Measurements from ENCODE around the gene RCOR2.

The RCOR2 gene

DNA sequence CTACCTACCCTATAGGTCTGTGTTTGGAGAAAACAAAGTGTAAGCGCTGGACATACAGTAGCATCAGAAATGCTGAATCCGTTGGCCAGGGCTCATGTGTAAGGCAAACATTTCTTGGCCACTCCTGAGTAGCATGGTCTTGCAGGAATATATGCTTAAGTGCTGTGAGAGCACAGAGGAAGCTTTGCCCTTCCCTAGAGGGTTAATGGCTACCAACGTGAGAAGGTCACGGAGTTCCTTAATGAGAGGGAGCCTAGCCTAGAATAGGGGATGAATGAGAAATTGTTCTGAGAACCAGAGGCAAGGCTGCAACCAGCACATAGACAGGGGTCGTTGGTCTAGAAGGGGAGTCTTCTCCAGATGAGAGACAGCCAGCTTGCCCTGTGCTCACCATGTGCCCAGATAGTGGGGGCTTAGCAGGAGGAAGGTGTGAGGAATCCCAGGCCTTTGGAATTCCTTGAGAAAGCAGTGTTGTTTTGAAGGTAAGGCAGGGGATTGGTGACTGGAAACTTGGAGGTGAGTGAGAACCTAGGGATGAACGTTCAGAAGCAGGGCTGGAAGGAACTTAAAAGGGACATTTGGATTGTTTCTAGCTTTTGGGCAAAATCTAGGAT is 29.5 kb downstream of the RCOR2 start:
- FAIRE-seq (no peak), DNase-seq (ENCODE audit: insufficient read length, low spot score) (no peak)
- no peak for TF ChIP-seq POLR2A (IDR thresholded peaks at IDR 0.05; ENCODE audit: low read depth, low read length)

DNA sequence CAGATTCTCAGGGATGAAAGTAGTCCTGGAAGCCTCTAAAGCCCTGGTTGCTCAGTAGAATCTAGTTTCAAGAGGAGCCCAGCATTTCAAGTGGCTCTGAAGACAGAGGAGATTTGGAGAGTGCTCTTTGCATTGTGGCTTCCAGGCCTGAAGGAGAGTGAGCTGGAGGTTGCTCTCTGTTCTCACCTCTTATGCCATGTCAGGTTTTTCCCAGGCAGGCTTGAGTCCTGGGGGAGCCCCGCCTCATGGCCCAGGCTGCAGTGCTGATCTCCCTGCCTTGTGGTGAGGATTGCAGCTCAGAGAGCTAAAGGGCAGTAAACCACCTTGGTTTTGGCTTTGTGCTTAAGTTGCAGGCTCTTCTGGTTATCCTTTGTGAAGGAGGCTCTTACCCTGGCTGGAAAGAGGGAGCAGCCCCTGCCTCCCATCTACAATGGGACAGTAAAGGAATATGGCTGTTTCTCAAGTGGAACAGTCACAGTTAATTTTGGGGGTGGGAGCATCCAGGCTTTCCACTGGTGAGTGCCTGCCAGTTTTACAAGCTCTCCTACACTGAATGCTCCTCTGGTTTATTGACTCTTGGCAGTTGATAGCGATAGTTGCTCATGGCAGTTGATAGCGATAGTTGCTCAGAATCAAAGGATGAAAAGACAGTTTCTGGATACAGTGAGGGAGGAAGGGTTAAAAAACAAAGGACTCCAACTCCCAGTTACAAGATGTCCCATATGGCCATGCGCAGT is 32.6 kb downstream of the RCOR2 start:
- no peak for DNase-seq (ENCODE audit: insufficient read length, low spot score)
- FAIRE-seq: no peak
- no peak for TF ChIP-seq POLR2A (IDR thresholded peaks at IDR 0.05; ENCODE audit: low read depth, low read length)

DNA sequence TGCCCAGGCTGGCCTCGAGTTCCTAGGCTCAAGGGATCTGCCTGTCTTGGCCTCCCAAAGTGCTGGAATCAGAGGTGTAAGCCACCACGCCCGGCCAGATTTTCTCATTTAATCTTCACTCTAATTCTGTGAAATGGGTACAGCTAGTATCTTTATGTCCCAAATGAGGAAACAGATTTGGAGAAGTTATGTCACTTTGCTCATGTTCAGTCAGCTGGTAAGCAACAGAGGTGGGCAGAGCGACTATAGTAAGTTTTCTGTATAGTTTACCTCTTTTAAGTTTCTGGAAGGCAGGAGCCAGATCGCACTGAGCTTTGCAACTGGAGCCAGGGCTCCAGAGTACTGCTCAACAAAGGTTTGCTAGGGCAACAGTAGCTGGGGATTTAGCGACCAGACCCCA is 33.2 kb downstream of the RCOR2 start:
- TF ChIP-seq POLR2A (IDR thresholded peaks at IDR 0.05; ENCODE audit: low read depth, low read length): no peak
- no peak for FAIRE-seq
- no peak for DNase-seq (ENCODE audit: insufficient read length, low spot score)

DNA sequence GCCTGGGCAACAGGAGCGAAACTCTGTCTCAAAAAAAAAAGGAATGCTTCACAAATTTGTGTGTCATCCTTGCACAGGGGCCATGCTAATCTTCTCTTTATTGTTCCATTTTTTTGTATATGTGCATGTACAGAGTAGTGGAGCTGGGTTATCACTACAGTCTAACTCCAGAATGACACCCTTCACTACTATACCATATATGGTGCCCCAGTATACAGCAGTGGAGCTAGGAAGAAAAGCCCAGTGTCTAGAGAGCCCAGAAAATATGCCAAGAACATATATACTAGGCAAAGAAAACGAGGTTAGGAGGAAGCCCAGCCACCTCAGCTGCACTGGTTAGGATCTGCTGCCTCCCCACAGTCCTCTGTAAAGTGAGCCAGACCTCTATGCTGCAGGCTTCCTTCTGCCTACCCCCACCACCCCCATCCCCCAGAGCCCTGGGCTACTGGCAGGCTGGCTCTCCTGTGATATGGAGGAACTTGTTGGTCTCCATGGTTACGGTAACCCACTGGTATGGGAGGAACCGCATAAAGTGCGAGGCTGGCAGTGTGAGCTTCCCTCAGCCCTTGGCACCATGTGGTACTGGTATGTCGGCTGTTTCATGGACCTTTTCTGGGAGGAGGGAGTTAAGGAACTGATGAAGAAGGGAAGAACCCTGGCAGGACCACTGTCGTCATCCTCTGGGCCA is 34.3 kb downstream of the RCOR2 start:
- FAIRE-seq (no peak), DNase-seq (ENCODE audit: insufficient read length, low spot score) (no peak)
- no peak for TF ChIP-seq POLR2A (IDR thresholded peaks at IDR 0.05; ENCODE audit: low read depth, low read length)

DNA sequence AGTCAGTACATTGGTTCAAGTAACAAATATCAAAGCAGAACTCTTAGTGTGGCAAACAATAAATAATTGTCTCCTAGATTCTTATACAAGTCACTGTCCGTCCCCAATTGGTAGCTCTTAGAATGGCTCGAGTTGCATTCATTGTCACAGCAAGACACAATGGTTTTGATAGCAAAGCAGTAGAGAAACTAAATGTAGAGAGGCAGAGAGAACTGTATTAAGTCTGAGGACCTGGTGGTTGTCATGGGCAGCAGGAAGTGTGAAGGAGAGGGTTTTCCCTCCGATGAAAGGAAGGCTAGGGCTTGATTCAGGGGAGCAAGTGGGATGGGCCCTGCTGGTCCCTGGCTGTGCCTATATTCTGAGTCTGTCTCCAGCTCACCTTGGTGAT is 36.6 kb downstream of the RCOR2 start:
- no peak for TF ChIP-seq POLR2A (IDR thresholded peaks at IDR 0.05; ENCODE audit: low read depth, low read length)
- FAIRE-seq: no peak

DNA sequence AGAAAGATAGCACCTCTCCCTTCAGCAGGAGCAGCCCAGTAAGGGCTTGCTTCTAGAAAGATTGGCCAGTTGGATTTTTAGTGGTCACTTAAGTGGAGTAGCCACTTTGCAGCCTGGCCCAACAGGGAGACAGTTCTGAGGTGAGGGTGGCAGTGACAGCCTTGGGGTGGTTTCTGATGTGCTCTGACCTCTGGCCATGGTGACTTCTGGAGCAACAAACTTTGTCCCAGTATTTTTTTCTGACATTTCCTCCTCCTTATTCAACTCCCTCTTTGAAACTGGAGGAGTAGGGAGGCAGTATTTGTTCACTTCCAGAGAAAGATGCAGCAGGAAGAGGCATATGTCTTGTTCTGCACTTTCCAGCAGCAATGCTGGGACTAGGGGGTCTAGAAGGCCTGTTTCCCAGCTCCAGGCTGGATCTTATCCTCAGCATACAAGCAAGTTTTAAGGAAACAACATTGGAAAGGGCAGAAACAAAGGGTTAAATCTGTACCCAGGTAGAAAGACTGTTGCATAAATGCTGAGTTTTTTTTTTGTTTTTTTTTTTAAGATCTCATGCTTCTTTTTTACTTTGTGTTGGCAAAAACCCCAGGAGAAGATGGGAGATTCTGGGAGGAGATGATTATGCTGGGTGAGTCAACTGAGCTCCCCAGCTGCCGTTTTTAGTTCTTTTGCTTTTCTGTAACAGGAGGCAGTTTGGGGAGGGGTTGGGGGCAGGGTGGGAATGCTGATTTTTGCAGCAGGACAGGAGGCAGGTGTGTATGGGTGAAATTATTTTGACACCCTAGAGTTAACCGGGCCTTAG is 37.2 kb downstream of the RCOR2 start:
- DNase-seq (ENCODE audit: insufficient read length, low spot score): peak; percentile 49
- TF ChIP-seq POLR2A (IDR thresholded peaks at IDR 0.05; ENCODE audit: low read depth, low read length): no peak
- no peak for FAIRE-seq

More for the DNA sequence above, 36.6 kb downstream of the RCOR2 start:
- no peak for DNase-seq (ENCODE audit: insufficient read length, low spot score)

DNA sequence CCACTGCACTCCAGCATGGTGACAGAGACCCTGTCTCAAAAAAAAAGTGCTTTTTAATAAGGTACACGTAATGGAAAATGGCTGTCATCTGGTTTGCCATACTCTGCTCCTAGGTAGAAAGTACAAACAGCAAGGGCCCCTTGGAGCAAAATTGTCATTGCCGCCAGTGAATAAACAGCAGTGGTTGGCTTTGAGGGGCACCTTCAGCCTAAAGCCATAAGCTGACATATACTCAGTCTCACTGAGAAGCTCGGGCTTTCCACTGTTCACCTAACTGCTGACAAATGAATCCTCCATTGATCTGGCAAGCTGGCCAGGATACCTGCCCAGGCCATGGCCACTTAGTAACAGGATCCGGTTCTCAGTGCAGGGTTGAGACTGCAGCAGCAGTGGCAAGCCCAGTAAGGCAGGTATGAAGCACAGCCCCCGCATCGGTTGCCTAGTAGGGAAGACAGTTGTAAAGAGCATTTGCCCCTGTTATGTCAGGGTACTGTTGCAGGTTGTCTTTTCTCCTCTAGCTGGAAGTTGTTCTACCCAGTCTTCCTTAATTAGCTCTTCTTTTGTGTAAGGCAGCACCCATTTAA is 39.2 kb downstream of the RCOR2 start:
- FAIRE-seq (no peak), DNase-seq (ENCODE audit: insufficient read length, low spot score) (no peak)
- TF ChIP-seq POLR2A (IDR thresholded peaks at IDR 0.05; ENCODE audit: low read depth, low read length): no peak

DNA sequence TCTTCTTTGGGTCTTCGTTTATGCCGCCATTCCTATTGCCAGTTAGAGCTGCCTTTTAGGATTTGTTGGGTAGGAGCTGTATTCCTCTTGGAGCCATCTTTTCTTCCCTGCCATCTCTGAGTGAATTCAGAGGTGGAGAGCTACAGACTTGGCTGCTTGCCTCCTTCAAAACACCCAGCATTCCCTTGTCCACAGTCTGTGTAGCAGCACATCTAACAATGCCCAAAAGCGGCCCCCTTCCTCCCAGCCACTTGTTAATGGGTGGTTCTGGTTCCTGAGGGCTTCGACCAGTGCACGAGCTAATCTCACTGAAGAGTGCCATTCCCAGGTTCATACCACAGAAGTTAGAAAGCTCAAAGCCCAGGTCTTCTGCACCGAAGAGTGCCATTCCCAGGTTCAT is 40.3 kb downstream of the RCOR2 start:
- DNase-seq (ENCODE audit: insufficient read length, low spot score) (no peak), FAIRE-seq (no peak)
- no peak for TF ChIP-seq POLR2A (IDR thresholded peaks at IDR 0.05; ENCODE audit: low read depth, low read length)

DNA sequence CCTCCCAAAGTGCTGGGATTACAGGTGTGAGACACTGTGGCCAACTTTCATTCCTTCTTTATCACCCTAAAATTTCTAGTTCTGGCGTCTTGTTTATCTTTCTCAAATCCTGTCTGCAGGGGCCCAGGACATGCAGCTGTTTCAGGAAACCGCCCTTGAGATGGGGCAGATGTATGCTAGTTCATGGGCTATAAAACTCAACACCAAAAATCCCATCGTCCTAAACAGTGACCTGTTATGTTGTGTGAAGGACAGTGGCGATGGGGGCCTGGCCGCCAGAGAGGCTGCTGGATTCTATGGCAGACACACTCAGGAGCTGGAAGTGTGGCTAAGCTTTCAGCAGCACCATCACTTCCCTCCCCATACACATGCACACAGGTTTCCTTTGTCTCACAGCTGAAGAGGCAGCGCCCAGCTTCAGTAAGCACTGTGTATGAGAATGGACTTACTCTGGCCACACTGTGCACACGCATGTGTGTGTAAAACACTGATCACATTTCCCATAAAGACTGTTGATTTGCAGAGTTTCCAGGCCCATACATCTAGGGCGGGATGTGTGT is 41.4 kb downstream of the RCOR2 start:
- DNase-seq (ENCODE audit: insufficient read length, low spot score): no peak
- FAIRE-seq: no peak
- TF ChIP-seq POLR2A (IDR thresholded peaks at IDR 0.05; ENCODE audit: low read depth, low read length): no peak

DNA sequence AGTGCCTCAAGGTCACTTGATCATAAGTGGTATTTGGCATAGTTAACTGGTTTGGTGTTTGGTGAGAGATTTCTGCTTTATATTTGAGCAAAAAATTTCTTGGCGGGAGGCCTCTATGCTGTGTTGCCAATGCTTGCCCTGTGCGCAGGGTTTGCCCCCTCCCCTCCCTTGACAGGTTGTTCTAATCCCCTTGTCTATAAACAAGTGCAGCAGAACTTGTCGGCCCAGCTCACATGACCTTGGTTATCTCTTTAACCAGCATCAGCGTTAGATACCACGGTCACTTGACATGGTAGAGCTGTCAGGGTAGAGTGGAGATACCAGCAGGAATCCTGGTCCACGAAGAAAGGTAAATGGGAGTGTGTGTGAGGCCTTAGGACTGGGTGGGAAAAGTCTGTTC is 42.5 kb downstream of the RCOR2 start:
- no peak for TF ChIP-seq POLR2A (IDR thresholded peaks at IDR 0.05; ENCODE audit: low read depth, low read length)
- DNase-seq (ENCODE audit: insufficient read length, low spot score) (no peak), FAIRE-seq (no peak)

DNA sequence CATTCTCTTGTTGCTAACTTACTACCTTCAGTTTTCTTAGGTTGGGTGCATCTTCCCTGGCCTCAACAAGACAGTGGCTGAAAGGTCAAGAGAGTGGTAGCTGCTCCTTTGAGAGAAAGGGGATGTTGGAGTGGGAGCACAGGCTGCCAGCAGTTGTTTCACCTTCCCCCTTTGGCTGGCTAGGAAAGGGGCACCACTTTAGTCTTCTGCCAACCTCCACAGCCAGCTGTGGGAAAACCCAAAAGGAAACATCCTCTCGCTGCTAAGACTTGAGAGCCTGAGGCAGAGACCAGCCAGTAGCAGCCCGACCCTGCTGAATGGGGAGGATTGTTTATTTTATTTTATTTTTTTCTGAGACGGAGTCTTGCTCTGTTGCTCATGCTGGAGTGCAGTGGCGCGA is 43.7 kb downstream of the RCOR2 start:
- no peak for FAIRE-seq

DNA sequence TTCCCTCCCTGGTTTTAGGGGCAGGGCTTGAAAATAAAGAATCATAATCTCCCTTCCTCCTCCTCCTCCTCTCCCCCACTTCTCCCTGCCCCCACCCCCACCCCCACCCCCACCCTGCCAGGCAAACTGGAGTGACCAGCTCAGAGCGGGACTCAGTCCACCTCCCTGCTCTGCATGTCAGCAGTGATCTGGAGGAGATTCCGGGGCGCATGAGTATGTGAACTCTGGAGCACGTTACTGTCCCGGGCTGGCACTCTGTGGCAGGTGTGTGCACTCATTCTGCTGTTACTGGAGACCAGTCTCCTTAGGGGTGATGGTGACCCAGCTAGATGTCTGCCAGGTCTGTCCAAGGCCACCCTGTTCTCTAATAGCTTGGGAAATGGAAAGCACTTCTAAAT is 44.2 kb downstream of the RCOR2 start:
- no peak for TF ChIP-seq POLR2A (IDR thresholded peaks at IDR 0.05; ENCODE audit: low read depth, low read length)
- DNase-seq (ENCODE audit: insufficient read length, low spot score) (no peak), FAIRE-seq (no peak)

More for the DNA sequence above, 43.7 kb downstream of the RCOR2 start:
- TF ChIP-seq POLR2A (IDR thresholded peaks at IDR 0.05; ENCODE audit: low read depth, low read length): no peak
- DNase-seq (ENCODE audit: insufficient read length, low spot score): no peak
